K562 treated with DMSO at 1 percent for 4 hours (cell line): Measurements from ENCODE around the gene KLF3. TPM values are rescaled to one million over a fixed set of nuclear protein-coding genes. Genes with fewer than 3 reads are reported as not detected.

Experiments used
- total RNA-seq: library from RNA; unstranded; fragments of 300-600 nt; gene quantifications from 2 replicates; pipeline ENCODE4 v1.2.3, GENCODE V29; 2022; ENCODE audit not compliant: insufficient read depth

KLF3 gene
- 14.0 and 18.5 TPM in 2 replicates for total RNA-seq

GRCh38 chr4:38663801-38664705 lies at the start of gene KLF3:
KLF3 (plus strand) TSS chr4:38664199; CDS start chr4:38680626, 16,427 bp downstream.

Other genes with a start within 250 kb of the KLF3 start
- gene TLR10, start 118.8 kb downstream of the KLF3 start, total RNA-seq, result not detected in 2 replicates
- not detected in 2 replicates for gene TLR1, start 140.6 kb downstream of the KLF3 start, total RNA-seq
- 0.16 and 0.41 TPM in 2 replicates for gene TLR6, start 192.6 kb downstream of the KLF3 start, total RNA-seq
- gene FAM114A1, start 203.6 kb downstream of the KLF3 start, total RNA-seq, result 10.6 and 13.0 TPM in 2 replicates